Bronchial epithelial cell (primary cell): Measurements from ENCODE around the gene SQSTM1. TPM values are rescaled to one million over a fixed set of nuclear protein-coding genes. Genes with fewer than 3 reads are reported as not detected.

Source experiments
- DNase-seq: peaks from one replicate; pipeline ENCODE4 v3.0.0-alpha.2; 2010; ENCODE audit warnings: low read depth
- FAIRE-seq: peaks from 2 replicates; lab custom pipeline; 2011; peaks lifted over from hg19 to GRCh38; lab: Jason Lieb, UNC
- H3K27me3 ChIP-seq: 2 replicates; pipeline ENCODE4 v1.5.1; 2011; ENCODE audit warnings: low read length; ENCODE audit not compliant: control insufficient read depth, insufficient read depth
- H3K36me3 ChIP-seq: 2 replicates; pipeline ENCODE4 v1.5.1; 2011; ENCODE audit warnings: low read length; ENCODE audit not compliant: control insufficient read depth, insufficient read depth
- H3K4me3 ChIP-seq: 2 replicates; pipeline ENCODE4 v1.5.1; 2011; ENCODE audit warnings: mild to moderate bottlenecking, low read depth, low read length, control low read depth
- CTCF ChIP-seq: IDR thresholded peaks from 2 replicates; pipeline ENCODE4 v1.5.1; 2011; ENCODE audit warnings: mild to moderate bottlenecking, moderate library complexity, low read length, control low read depth, inconsistent platforms; ENCODE audit not compliant: insufficient read depth, severe bottlenecking
- total RNA-seq: library from RNA; depleted of rRNA; stranded (reverse); fragments of >200 nt; gene quantifications from 2 replicates; pipeline ENCODE4 v1.2.1, GENCODE V29; 2014

The SQSTM1 gene
- total RNA-seq, 1 donor from 2014 or later, result 733 TPM

- FAIRE-seq, result no peak
- Histone ChIP-seq H3K27me3 (no peaks in the 10 kb centered on the region), H3K36me3 (peaks cover 43% of the 10 kb centered on the region)
These were observed 51.5 kb downstream of the SQSTM1 start for GRCh38 chr5:179872055-179872827.

GRCh38 chr5:179872828-179873575 is 52.3 kb downstream of the SQSTM1 start:
- Histone ChIP-seq H3K36me3 (peaks cover 40% of the 10 kb centered on the region), H3K27me3 (no peaks in the 10 kb centered on the region)

More at GRCh38 chr5:179872055-179872827, 51.5 kb downstream of the SQSTM1 start:
- no peak for DNase-seq
- no peak for TF ChIP-seq CTCF
- H3K4me3 ChIP-seq, result no peak overlapping the region

GRCh38 chr5:179873588-179874110 is 52.9 kb downstream of the SQSTM1 start:
- peaks cover 39% of the 10 kb centered on the region for H3K36me3 ChIP-seq
- no peak overlapping the region for H3K4me3 ChIP-seq
- no peaks in the 10 kb centered on the region for H3K27me3 ChIP-seq
- FAIRE-seq, result no peak
- TF ChIP-seq CTCF, result no peak
- no peak for DNase-seq

More at GRCh38 chr5:179872828-179873575, 52.3 kb downstream of the SQSTM1 start:
- FAIRE-seq (no peak), DNase-seq (no peak)
- TF ChIP-seq CTCF, result no peak
- no peak overlapping the region for H3K4me3 ChIP-seq

GRCh38 chr5:179874136-179874535 is 53.4 kb downstream of the SQSTM1 start:
- Histone ChIP-seq H3K27me3 (no peaks in the 10 kb centered on the region), H3K36me3 (peaks cover 39% of the 10 kb centered on the region), H3K4me3 (no peak overlapping the region)
- no peak for DNase-seq
- no peak for FAIRE-seq
- no peak for TF ChIP-seq CTCF

- Histone ChIP-seq H3K27me3 (no peaks in the 10 kb centered on the region), H3K4me3 (no peak overlapping the region), H3K36me3 (peaks cover 33% of the 10 kb centered on the region)
- no peak for DNase-seq
- no peak for TF ChIP-seq CTCF
- no peak for FAIRE-seq
These were observed 54.0 kb downstream of the SQSTM1 start for GRCh38 chr5:179874536-179875292.
